GM23248 (cell line): ENCODE measurements around the gene RS1. TPM values are rescaled to one million over a fixed set of nuclear protein-coding genes. Genes with fewer than 3 reads are reported as not detected.

ENCODE experiments used
- DNase-seq: peaks from one replicate; pipeline ENCODE4 v3.0.0-alpha.2; 2015
- H2AFZ ChIP-seq: fragments of 200-600 bp; sonication (generic); 2 replicates; pipeline ENCODE4 v1.6.1; 2016; ENCODE audit warnings: antibody characterized with exemption
- H3F3A ChIP-seq: fragments of 200-600 bp; sonication (generic); 2 replicates; pipeline ENCODE4 v1.6.1; 2016; ENCODE audit warnings: mild to moderate bottlenecking, antibody characterized with exemption, mixed run types; ENCODE audit not compliant: insufficient read depth
- H3K27ac ChIP-seq: fragments of 200-600 bp; sonication (generic); 2 replicates; pipeline ENCODE4 v1.5.1; 2016; ENCODE audit warnings: mild to moderate bottlenecking
- H3K27me3 ChIP-seq: fragments of 200-600 bp; sonication (generic); replicated peaks from 2 replicates; pipeline ENCODE4 v1.6.1; 2016; ENCODE audit warnings: mild to moderate bottlenecking; ENCODE audit not compliant: insufficient read depth
- H3K36me3 ChIP-seq: fragments of 200-600 bp; sonication (generic); 2 replicates; pipeline ENCODE4 v1.6.1; 2016; ENCODE audit warnings: low read depth, mild to moderate bottlenecking
- H3K4me1 ChIP-seq: fragments of 200-600 bp; sonication (generic); 2 replicates; pipeline ENCODE4 v1.6.1; 2016; ENCODE audit warnings: mild to moderate bottlenecking; ENCODE audit not compliant: insufficient read depth
- H3K4me2 ChIP-seq: fragments of 200-600 bp; sonication (generic); one replicate; pipeline ENCODE4 v1.6.1; 2016; ENCODE audit warnings: mild to moderate bottlenecking; ENCODE audit not compliant: unreplicated experiment
- H3K4me3 ChIP-seq: fragments of 200-600 bp; sonication (generic); 2 replicates; pipeline ENCODE4 v1.5.1; 2016; ENCODE audit warnings: mild to moderate bottlenecking
- H3K79me2 ChIP-seq: fragments of 200-600 bp; sonication (generic); 2 replicates; pipeline ENCODE4 v1.6.1; 2016; ENCODE audit warnings: mild to moderate bottlenecking; ENCODE audit not compliant: insufficient read depth
- H3K9ac ChIP-seq: fragments of 200-600 bp; sonication (generic); 2 replicates; pipeline ENCODE4 v1.6.1; 2016; ENCODE audit warnings: mild to moderate bottlenecking
- H3K9me2 ChIP-seq: fragments of 200-600 bp; sonication (generic); 2 replicates; pipeline ENCODE4 v1.6.1; 2016; ENCODE audit warnings: mixed run types, mild to moderate bottlenecking, moderate library complexity; ENCODE audit not compliant: insufficient read depth
- H3K9me3 ChIP-seq: fragments of 200-600 bp; sonication (generic); one replicate; pipeline ENCODE4 v1.6.1; 2017; ENCODE audit warnings: low read depth
- H4K20me1 ChIP-seq: fragments of 200-600 bp; sonication (generic); 2 replicates; pipeline ENCODE4 v1.6.0; 2016; ENCODE audit not compliant: insufficient read depth
- EZH2 ChIP-seq: fragments of 200-600 bp; sonication (generic); IDR thresholded peaks from 2 replicates; pipeline ENCODE4 v1.6.1; 2018; ENCODE audit warnings: antibody characterized with exemption, mild to moderate bottlenecking; ENCODE audit not compliant: insufficient read depth, poor library complexity, severe bottlenecking
- EZH2phosphoT487 ChIP-seq: fragments of 200-600 bp; sonication (generic); IDR thresholded peaks from 2 replicates; pipeline ENCODE4 v1.6.1; 2018; ENCODE audit warnings: antibody characterized with exemption, moderate library complexity, mild to moderate bottlenecking, low read depth; ENCODE audit not compliant: insufficient read depth
- WGBS, 2 experiments: methylation state at CpG; one replicate each; pipeline ENCODE4 v1.1.6; 2015 to 2017; ENCODE audit warnings: low lambda C conversion rate in 2 of 2, low coverage in 1 of 2; ENCODE audit errors: missing lambda C conversion rate in 2 of 2; 5-methylcytosine and 5-hydroxymethylcytosine counted together
- in situ Hi-C: fragments of 300-500 bp; cut with MboI; formaldehyde crosslinking; loops from 2 replicates; pipeline ENCODE4 v1.15.0; 2020
- polyA plus RNA-seq: library from polyadenylated mRNA; unstranded; fragments of >200 nt; fragmentation: Nextera tagmentation; extraction: Ambion mirVana; gene quantifications from 2 replicates; pipeline ENCODE4 v1.2.1, GENCODE V29; 2016
- total RNA-seq: library from RNA; depleted of rRNA; stranded (reverse); fragments of >200 nt; shearing (Covaris generic); gene quantifications from 2 replicates; pipeline ENCODE4 v1.2.3, GENCODE V29; 2014

The RS1 gene
- total and polyA plus RNA-seq, 2 experiments from 2014 or later: not detected

GRCh38 chrX:18617407-18617750, 54.5 kb downstream of the RS1 start:
- Histone ChIP-seq H3K27ac (no peak overlapping the region), H3K4me1 (no peaks in the 10 kb centered on the region), H3K79me2 (no peaks in the 10 kb centered on the region), H2AFZ (no peak overlapping the region), H3K4me3 (no peak overlapping the region), H3K9me2 (no peaks in the 10 kb centered on the region), H3F3A (no peaks in the 10 kb centered on the region), H4K20me1 (no peaks in the 10 kb centered on the region), H3K36me3 (no peaks in the 10 kb centered on the region), H3K27me3 (no peaks in the 10 kb centered on the region), H3K9me3 (no peaks in the 10 kb centered on the region), H3K9ac (no peak overlapping the region), H3K4me2 (no peak overlapping the region)
- TF ChIP-seq EZH2phosphoT487 (no peak), EZH2 (no peak)
- peak; percentile 47 for DNase-seq
- in situ Hi-C loops: no loop called here
- WGBS, 2 experiments: 85 to 86% methylated on average over 4 to 5 of the region's 5 CpGs

GRCh38 chrX:18616688-18617406, 55.1 kb downstream of the RS1 start:
- in situ Hi-C loops: no loop called here
- H3K4me2 ChIP-seq: no peak overlapping the region

DNA sequence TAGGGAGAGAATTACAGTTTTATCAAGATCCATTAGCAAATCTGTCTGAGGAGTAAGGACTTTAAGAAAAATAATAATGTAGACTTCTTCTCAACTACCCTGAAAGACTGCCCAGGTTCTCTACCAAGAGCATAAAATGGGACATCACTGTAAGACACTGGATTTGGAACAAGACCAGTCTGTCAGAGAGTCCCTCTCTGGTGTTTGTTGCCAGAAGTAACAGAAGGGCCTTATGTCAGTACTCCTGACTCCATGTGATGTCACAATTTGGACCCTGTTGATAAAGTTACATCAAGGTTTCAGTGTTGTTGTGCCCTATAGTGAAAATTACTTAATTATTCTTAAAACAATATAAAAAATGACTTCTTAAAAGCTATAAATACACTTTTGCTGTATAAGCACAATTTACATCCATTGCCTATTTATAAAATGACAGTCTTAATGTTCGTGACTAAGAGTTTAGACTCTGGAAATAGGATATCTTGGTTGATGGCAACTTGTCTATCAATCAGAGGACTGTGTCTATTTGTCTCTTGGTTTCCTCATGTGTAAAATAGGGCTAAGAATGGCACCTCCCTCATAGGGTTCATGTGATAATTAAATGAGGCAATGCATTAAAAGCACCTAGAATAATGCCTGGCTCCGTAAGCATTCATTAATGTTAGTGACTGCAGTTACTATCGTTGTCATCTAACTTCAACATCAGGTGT, 57.8 kb downstream of the RS1 start:
- WGBS, 2 experiments: 97 to 98% methylated on average over 3 of the region's 3 CpGs
- H3K9me3 ChIP-seq: no peaks in the 10 kb centered on the region
- H3K4me3 ChIP-seq: no peak overlapping the region
- no peak overlapping the region for H3K4me2 ChIP-seq
- H3K4me1 ChIP-seq: no peaks in the 10 kb centered on the region
- no peaks in the 10 kb centered on the region for H3F3A ChIP-seq
- H3K9ac ChIP-seq: no peak overlapping the region
- no peak overlapping the region for H3K27ac ChIP-seq
- H2AFZ ChIP-seq: no peak overlapping the region
- H4K20me1 ChIP-seq: no peaks in the 10 kb centered on the region
- no peaks in the 10 kb centered on the region for H3K79me2 ChIP-seq
- TF ChIP-seq EZH2phosphoT487 (no peak), EZH2 (no peak)
- H3K36me3 ChIP-seq: no peaks in the 10 kb centered on the region
- in situ Hi-C loops: no loop called here
- H3K9me2 ChIP-seq: no peaks in the 10 kb centered on the region
- H3K27me3 ChIP-seq: no peaks in the 10 kb centered on the region
- DNase-seq: no peak

More at GRCh38 chrX:18616688-18617406, 55.1 kb downstream of the RS1 start:
- H3F3A ChIP-seq: no peaks in the 10 kb centered on the region
- H3K79me2 ChIP-seq: no peaks in the 10 kb centered on the region
- H3K9ac ChIP-seq: no peak overlapping the region
- DNase-seq: no peak
- H3K27me3 ChIP-seq: no peaks in the 10 kb centered on the region
- no peaks in the 10 kb centered on the region for H3K36me3 ChIP-seq
- H3K4me1 ChIP-seq: no peaks in the 10 kb centered on the region
- no peaks in the 10 kb centered on the region for H4K20me1 ChIP-seq
- no peaks in the 10 kb centered on the region for H3K9me2 ChIP-seq
- no peaks in the 10 kb centered on the region for H3K9me3 ChIP-seq
- TF ChIP-seq EZH2phosphoT487: no peak
- WGBS, 2 experiments: 77 to 78% methylated on average over 6 to 8 of the region's 8 CpGs
- H3K27ac ChIP-seq: no peak overlapping the region
- no peak overlapping the region for H2AFZ ChIP-seq
- no peak overlapping the region for H3K4me3 ChIP-seq

DNA sequence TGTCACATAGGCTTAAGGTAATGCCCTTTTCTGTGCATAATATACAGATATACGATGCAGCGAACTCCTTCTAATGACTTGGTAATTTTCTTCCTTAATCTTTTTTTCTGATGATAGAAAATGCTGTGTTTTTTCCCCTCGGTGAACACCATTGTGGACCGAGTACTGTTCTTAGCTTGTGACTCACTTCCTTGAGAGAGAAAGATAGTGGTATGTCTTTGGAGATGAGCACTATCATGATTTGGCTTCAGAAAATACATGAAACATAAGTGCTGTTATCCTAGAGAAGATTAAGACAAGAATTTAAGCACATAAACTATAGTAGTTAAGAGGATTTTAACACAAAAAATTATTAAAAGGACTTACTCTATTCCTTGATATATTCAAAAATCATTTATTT, 63.9 kb downstream of the RS1 start:
- in situ Hi-C loops: no loop called here
- 75 to 86% methylated on average over 4 of the region's 4 CpGs for WGBS, 2 experiments

More for the DNA sequence above, 63.9 kb downstream of the RS1 start:
- no peaks in the 10 kb centered on the region for H3K79me2 ChIP-seq
- H3K4me2 ChIP-seq: no peak overlapping the region
- H3K9me2 ChIP-seq: no peaks in the 10 kb centered on the region
- no peak overlapping the region for H3K27ac ChIP-seq
- H3K36me3 ChIP-seq: no peaks in the 10 kb centered on the region
- peak; percentile 7 for DNase-seq
- no peaks in the 10 kb centered on the region for H4K20me1 ChIP-seq
- TF ChIP-seq EZH2: no peak
- no peak overlapping the region for H3K9ac ChIP-seq
- no peak overlapping the region for H2AFZ ChIP-seq
- no peaks in the 10 kb centered on the region for H3K9me3 ChIP-seq
- no peaks in the 10 kb centered on the region for H3K27me3 ChIP-seq
- no peaks in the 10 kb centered on the region for H3K4me1 ChIP-seq
- no peaks in the 10 kb centered on the region for H3F3A ChIP-seq
- no peak overlapping the region for H3K4me3 ChIP-seq
